HG03196 (cell line): ENCODE measurements around the gene XAGE5.
"Not testable (repeated sequence)": the region's sequence is repeated elsewhere in the genome, so short reads cannot be mapped to it uniquely, and the experiment has no call there.

Source experiments
- ATAC-seq: cut with Tn5 transposase; IDR thresholded peaks from one replicate; pipeline ENCODE4 v1.9.1; 2021; ENCODE audit not compliant: unreplicated experiment

Gene XAGE5, protein sequence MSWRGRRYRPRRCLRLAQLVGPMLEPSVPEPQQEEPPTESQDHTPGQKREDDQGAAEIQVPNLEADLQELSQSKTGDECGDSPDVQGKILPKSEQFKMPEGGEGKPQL

DNA sequence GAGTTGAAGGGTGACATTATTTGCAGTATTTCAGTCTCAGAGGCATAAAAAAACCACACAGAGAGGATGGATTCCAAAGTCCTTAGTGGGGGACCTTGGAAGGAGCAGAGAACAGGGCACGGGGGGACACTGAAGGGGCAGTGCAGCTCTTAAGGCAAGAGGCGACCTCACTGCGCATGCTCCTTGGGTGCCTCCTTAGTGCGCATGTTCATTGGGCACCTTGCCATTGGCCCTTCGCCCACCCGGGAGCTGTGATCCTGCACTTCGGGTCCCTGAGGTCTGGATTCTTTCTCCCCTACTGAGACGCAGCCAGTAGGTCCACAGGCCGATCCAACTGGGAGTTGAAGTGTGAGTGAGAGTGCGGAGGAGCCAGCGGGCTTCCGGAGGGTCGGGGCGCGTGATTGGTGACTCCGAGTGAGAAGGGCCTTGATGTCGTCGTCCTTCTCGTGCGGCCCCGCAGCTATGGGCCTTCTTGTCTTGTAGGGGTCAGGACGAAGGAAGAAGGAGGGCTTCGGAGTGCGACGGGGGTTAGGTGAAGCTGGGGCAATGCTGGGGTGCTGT lies at the start of gene XAGE5:
XAGE5 (plus strand) TSS at position 223 of the 561 bp plus-strand sequence. CDS start 1,280 bp downstream, outside the sequence.
- ATAC-seq: no peak

DNA sequence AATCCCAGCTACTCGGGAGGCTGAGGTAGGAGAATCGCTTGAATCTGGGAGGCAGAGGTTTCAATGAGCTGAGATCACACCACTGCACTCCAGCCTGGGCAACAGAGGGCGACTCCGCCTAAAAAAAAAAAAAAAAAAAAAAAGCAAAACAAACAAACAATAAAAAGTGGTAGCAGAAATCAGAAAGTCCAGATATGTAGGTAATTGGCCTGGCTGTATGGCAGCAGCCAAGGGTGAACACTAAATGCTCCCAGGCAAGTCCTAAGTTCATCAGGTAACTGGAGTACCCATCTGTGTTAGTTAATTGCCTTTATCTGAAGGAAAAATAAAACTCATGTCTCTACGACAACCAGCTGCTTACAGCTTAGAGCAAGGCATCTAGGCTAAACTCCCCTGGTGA lies 45.1 kb upstream of the XAGE5 start:
- not testable (repeated sequence) for ATAC-seq

DNA sequence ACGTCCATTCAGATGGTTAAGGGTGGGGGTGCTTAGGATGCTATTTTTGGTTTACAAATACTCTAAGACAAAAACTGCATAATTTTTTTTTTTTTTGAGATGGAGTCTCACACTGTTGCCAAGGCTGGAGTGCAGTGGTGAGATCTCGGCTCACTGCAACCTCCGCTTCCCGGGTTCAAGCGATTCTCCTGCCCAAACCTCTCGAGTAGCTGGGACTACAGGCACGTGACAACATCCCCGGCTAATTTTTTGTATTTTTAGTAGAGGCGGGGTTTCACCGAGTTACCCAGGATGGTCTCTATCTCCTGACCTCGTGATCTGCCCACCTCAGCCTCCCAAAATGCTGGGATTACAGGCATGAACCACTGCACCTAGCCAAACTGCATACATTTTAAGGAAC lies 37.6 kb upstream of the XAGE5 start:
- ATAC-seq: not testable (repeated sequence)

DNA sequence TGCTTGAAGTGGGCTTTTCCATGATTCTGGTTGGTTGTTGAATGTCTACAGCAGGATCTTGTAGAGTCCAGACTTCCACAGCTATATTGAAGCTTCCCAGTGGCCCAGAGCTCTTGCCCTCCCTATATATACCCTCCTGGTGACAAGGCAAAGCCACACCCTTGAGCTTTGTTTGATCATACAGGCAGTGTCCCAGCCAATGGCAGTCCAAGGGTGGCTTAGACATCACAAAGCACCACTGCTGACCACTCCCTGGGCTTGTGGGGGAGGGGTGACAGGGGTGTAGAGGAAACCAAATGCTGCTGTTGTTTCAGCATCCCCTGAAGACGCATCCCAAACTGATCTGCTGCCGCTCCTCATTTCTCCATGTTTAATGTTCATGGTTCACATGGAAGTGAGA lies 13.8 kb upstream of the XAGE5 start, which contains the start of gene SPANXN5:
SPANXN5 (minus strand) TSS at position 101 of the 400 bp plus-strand sequence; CDS start at position 22, 79 bp downstream.
- not testable (repeated sequence) for ATAC-seq

DNA sequence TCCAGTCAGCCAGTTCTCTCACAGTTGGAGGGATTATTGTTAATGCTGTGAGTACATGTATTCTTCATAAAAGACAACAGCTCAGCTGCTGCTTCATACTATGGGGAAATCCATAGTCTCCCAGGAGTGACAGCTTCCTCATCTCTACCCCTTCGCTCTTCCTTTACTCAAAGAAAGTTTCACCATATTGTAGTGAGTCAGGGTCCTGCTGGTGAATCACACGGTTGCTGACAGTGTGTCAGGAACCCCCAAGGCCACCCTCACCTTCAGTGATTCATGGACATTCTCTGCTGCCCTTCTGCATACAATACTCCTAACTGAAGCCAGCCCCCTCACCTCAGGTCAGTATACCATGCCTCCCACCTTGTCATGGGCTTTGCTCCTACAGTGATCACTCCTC lies 6.2 kb upstream of the XAGE5 start:
- not testable (repeated sequence) for ATAC-seq

DNA sequence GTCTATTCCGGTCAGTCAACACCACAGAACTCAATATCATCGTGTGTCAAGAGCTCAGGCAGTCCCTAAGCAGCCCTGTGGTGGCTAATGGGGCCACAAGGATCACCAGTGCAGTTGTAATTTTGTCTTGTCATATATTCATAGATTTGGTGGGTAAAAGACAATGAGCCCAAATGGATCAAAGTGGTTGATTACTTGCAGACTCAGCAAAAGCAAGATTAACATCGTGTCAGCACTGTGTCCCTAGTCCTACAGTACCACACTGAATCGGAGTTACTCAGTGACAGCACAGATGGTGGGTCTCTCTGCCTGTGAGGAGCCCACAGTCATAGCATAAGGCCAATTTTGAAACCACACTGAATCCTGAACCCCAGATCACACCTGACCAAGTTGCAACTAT lies 8.7 kb downstream of the XAGE5 start:
- no peak for ATAC-seq

DNA sequence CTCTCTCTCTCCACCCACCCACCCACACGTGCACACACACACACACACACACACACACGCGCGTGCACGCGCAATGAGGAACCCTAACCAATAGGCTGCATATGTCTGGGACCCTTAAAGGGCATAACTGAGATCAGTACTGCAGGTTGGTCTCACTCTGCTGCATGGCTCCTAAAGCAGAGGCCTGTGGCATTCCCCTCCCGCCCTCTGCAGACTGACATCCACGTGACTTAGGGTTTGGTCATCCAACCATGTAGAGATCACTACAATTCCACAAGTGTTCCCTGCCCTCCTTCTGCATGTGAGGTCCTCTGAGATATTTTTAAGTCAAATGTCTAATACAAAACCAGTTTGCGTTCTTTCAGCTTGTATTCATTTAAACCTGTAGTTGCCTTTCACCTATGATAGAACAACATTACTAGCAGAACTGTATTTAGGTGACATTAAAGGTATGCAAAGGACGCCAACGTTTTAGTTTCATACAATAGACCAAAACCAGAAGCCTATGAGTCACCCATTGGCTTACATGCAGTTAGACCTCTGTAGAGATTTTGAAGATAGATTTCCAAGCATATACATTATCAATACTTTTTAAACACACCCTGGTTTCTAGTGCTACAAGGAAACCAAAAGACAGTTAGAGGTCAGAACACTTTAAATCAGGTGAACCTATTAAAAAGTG lies 10.1 kb downstream of the XAGE5 start:
- ATAC-seq: no peak

DNA sequence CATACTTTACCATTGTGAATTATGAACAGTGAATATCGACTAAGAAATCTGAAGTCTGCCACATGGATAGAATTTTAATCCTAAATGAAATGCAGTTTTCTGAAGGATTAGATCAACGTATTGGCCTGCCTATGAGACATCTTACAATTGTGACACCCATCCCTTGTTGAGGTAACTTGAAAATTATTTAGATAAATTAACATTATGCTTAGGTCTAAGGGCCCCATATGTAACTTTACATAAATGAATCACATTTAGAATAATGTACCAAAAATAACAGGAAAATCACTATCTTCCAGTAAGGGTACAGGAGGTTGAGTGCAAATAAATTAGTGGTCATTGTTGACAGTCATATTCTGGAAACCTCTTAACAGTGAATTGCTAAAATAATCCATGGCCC lies 13.5 kb downstream of the XAGE5 start:
- ATAC-seq: no peak

DNA sequence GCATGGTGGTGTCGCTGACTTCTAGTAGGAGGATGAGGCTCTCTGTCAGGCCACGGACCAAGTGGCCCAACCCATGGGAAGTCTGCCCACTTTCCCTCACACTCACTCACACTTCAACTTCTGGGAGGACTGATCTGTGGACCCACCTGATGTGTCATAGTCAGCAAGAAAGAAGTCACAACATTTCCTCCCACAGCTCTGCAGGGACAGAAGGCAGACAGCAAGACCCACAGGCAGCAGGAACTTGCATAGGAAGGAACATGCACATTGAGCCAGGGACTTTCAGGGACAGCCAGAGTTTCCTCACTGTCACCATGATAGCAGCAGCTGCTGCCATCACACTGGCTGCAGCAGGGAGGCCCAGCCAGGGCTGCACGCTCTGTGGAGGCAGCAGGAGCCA lies 19.5 kb downstream of the XAGE5 start:
- no peak for ATAC-seq

DNA sequence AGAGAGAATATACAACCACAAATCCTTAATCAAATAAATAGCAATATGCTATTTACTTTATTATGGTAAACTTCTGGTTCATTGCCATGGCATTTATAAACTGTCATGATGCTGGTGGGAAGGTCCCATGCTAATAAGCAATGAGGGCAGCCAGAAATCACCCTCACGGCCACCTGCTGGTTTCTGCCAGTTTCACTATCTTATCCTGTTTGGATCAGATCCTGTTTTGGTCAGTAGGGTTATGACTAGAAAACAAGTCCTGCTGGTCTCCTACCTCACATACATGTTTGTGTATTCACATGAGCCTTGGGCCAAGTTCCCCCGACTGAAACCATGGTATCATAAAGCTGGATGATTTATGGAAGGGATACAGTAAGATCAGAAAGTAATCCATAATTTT lies 28.1 kb downstream of the XAGE5 start:
- no peak for ATAC-seq

DNA sequence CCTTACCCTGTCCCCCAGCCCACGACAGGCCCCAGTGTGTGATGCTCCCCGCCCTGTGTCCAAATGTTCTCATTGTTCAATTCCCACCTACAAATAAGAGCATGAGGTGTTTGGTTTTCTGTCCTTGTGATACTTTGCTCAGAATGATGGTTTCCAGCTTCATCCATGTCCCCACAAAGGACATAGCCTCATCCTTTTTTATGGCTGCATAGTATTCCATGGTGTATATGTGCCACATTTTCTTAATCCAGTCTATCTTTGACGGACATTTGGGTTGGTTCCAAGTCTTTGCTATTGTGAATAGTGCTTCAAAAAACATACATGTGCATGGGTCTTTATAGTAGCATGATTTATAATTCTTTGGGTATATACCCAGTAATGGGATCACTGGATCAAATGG lies 32.5 kb downstream of the XAGE5 start:
- ATAC-seq: not testable (repeated sequence)

DNA sequence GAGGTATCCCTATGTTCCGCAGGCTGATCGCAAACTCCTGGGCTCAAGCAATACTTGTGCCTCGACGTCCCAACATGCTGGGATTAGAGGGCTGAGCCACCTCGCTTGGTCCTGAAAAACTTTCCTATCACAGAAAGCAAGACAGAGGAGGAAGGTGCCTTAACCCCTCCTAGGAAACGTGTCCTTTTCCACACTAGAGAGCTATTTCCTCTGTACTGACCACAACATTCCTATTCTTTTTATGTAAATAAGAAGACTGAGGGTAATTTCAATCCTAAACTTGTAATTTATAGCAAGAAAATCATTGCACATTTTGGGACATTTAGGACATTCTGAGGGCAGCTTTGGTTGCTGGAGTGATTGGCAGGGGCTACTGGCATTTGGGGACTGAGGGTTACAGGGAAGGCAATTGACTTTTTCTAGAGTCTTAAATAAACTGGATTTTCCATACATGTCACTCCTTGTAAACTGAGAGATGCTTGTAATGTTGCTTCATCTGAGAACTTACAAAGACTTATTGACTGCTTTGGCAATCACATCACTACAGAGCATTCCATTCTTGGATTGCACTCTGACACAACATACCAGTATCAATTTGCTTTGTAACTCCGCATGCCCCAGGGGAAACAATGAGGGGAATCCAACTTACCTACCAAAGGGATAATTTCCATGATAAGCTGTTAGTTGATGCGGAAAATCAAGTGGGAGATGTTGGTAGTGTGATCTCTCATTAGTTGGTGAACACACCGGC lies 41.2 kb downstream of the XAGE5 start:
- no peak for ATAC-seq

DNA sequence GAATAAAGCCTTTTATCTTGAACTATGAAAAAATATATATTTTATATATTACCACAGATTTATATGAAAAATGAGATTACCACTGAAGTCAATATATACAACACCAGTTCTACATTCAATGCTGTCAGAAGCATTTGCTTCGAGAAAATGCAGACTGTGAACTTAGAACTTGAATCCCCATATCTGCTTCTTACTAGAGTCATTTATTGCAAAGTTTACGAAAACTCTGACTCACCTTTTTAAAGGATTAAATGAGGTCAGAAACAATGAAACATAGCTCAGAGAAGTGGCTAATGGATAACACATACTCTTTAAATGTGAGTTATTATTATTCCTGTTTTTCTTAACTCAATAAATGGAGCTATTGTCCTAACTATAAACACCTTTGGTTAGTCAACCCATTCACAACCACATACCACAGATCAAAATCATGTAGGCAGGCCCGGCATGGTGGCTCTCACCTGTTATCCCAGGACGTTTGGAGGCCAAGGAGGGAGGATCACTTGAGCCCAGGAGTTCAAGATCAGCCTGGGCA lies 46.0 kb downstream of the XAGE5 start:
- not testable (repeated sequence) for ATAC-seq

DNA sequence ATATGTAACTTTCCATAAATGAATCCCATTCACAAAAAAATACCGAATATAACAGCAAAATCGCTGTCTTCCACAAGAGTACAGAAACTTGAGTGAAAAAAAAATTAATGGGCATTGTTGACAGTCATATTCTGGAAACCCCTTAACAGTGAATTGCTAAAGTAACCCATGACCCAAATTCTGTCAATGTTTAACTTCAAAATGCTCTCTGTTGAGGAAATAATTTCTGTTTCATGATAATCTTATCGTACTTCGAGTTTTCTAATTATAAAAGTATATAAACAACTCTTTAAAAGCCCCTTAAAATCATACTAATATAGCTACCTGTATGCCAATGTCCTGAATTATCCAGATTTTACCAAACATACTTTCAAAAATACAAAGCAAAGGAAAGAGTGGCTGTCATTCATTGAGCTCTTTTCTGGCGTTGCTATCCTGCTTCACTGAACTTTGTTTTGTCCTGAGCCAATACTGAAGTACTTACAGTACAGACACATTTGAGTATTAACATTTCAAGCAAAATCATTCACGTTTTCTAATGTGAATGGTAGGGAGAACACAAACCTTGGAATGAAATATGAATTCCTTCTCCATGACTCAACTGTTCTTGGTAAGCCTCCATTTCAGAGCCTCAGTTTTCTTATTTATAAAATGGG lies 54.4 kb downstream of the XAGE5 start:
- no peak for ATAC-seq
